Mammary microvascular endothelial cell (primary cell): ENCODE results near the gene SV2A. TPM values are rescaled to one million over a fixed set of nuclear protein-coding genes. Genes with fewer than 3 reads are reported as not detected.

Source experiments
- total RNA-seq: library from RNA; depleted of rRNA; stranded (reverse); fragments of >200 nt; gene quantifications from 2 replicates; pipeline ENCODE4 v1.2.3, GENCODE V29; 2015

The SV2A gene, protein sequence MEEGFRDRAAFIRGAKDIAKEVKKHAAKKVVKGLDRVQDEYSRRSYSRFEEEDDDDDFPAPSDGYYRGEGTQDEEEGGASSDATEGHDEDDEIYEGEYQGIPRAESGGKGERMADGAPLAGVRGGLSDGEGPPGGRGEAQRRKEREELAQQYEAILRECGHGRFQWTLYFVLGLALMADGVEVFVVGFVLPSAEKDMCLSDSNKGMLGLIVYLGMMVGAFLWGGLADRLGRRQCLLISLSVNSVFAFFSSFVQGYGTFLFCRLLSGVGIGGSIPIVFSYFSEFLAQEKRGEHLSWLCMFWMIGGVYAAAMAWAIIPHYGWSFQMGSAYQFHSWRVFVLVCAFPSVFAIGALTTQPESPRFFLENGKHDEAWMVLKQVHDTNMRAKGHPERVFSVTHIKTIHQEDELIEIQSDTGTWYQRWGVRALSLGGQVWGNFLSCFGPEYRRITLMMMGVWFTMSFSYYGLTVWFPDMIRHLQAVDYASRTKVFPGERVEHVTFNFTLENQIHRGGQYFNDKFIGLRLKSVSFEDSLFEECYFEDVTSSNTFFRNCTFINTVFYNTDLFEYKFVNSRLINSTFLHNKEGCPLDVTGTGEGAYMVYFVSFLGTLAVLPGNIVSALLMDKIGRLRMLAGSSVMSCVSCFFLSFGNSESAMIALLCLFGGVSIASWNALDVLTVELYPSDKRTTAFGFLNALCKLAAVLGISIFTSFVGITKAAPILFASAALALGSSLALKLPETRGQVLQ
- 0.93 and 1.2 TPM in 2 replicates for total RNA-seq

DNA sequence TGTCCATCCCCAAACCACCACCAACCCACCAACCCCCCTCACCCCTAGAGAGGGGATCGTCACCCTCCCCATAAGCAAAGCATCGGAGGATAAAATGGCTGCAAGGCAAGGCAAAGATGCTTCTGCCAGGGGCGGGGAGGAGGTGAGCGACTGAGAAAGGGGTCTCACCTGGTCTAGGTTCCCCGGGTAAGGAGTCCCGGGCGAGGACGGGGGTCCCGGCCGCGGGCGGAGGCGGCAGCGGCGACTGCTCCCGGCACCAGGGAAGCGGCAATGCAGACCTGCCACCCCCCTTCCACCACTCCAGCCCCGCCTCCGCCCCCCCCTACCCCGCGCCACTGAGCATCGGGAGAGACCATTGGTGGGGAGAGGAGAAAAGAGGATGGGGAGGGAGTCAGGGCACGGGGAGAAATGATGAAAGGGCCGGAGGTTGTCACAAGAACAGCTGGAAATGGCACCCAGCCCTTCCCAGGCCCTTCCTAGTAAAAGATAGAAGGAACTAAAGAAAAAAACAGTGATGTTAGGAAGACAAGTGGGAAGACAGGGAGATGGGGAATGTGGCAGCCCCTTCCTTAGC, at the start of gene SV2A:
TSS of gene SV2A (minus strand) at position 274 of the 574 bp plus-strand sequence. CDS start 4,004 bp downstream, outside the sequence.

DNA sequence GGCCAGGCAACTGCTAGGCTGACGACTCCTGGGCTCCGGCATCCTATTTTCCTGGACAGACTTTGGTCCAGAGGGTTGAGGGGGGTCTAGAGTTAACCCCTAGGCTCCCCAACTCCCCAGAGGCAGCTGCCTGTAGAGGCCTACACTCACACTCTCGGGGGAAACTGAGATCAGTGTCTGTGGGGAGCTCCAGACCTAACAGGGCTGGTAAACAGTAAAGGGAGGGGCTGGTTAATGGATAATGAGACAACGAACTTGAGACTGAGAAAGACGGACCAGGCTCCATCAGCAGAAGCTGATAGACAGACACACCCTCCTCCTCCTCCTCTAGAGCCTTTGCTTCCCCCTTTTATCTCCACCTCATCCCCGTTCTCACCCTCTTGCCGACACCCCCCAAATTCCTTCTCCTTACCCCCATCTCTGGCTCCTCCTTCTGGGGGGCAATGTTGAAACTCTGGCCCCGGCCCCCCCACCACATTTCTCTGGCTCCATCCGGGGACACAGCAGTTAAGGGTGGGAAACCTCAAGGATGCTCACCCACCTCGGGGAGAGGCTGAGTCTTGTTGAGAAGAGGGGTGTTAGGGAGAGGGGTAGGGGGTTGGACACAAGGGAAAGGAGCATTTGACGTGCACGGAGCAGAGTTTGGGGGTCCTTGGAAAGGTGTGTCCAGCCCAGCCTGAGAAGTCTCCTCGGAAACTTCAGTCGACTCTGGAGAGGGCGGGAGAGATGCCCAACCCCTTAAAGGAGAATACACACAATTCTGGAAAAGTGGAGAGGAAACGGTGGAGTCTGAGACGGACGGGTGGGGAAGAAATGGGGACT, 18.7 kb upstream of the SV2A start, which contains the start of gene MTMR11:
TSS of gene MTMR11 (minus strand) at position 710 of the 822 bp plus-strand sequence. CDS start at position 478, 232 bp downstream.

DNA sequence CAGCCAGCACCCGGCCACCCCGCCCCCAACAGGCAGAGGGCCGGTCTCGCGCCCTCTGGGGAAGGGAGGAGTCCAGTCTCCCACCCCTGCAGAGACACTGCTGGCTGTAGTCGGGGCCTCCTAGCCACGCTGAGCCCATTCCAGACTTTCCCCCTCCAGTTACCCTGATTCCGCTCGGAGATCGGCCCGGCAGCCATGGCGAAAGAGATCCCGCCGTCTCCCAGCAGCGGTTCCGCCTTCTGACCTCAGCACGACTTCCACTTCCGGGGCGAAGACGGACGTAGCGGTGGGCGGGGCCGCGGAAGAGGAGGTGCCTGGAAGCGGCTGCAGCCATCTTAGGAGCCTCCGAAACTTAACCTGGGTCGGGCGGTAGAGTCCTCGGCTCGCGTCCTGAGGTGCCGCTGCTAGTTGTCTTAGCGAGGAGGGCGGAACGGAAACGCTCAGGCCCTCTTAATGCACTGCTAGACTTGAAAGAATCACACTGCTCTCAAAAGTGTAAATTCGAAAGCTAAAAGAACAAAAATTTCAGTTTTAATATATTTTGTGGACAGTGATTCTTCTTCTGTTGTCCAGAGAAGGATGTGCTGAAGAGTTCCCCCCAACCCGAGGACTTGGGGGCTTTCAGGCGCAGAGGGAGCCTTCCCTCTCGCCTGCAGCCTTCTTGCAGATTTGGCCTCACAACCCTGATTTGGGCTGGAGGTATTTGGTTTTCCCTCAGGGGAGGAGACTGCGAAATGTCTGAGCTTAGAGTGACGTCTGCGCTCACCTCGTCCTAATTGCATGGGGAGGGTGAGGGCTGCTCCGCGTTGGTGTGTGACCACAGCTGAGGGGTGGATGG, 10.1 kb upstream of the SV2A start, which contains the start of gene SF3B4:
TSS of gene SF3B4 (minus strand) at position 241 of the 838 bp plus-strand sequence. CDS start at position 197, 44 bp downstream.

DNA sequence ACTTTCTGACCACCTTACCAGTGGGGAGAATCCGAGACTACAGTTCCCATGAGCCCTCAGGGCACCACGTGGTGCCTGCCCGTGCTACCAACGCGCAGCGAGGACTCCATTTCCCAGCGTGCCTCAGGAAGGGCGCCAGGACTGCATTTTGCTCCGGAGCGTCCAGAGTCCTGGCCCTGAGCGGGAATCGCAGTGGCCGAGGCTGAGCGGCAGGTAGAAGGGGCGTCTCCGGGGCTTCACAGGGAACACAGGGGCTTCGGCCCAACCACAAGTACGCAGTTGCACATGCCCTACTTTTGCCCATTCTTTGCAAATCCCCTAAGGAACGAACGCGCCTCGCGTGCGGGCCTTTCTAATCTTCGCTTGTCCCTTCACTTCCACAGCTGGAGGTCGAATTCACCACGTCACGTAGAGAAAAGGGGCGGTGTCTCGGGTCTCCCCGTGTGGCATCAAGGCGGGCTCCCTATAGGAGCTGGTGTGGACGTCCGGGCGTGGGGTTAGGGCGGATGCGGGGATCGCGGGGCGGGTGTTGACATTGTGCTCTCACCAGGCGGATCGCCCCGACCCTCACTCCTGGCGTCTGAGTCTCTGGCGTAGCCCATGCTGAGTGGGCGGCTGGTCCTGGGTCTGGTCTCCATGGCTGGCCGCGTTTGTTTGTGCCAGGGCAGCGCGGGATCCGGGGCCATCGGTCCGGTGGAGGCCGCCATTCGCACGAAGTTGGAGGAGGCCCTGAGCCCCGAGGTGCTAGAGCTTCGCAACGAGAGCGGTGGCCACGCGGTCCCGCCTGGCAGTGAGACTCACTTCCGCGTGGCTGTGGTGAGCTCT, 18.0 kb downstream of the SV2A start, which contains the start of gene BOLA1:
TSS of gene BOLA1 (plus strand) at position 109 of the 825 bp plus-strand sequence. CDS start at position 601, 492 bp downstream.

Other genes with a start within 250 kb of the SV2A start
- gene FCGR1A, start 135.2 kb downstream of the SV2A start, total RNA-seq, result not detected in 2 replicates
- 11.3 and 25.0 TPM in 2 replicates for gene BOLA1, start 18.3 kb downstream of the SV2A start, total RNA-seq
- gene SF3B4, start 10.0 kb upstream of the SV2A start, total RNA-seq, result 10.3 and 14.0 TPM in 2 replicates
- gene MTMR11, start 19.0 kb upstream of the SV2A start, total RNA-seq, result 1.7 and 3.7 TPM in 2 replicates
- 8.0 and 9.3 TPM in 2 replicates for gene OTUD7B, start 92.9 kb upstream of the SV2A start, total RNA-seq
- 20.5 and 30.6 TPM in 2 replicates for gene VPS45, start 149.9 kb upstream of the SV2A start, total RNA-seq
- 85.1 and 90.5 TPM in 2 replicates for gene PLEKHO1, start 232.1 kb upstream of the SV2A start, total RNA-seq